ENCODE data around the gene TRAPPC2.

Gene TRAPPC2

GRCh38 chrX:13664020-13664419, 70.4 kb downstream of the TRAPPC2 start:
- DNase-seq: no peak

- no peak for DNase-seq
Observed at GRCh38 chrX:13662355-13662791, 72.0 kb downstream of the TRAPPC2 start.
